G401 (cell line): ENCODE results near the gene ANKRD40CL. TPM values are rescaled to one million over a fixed set of nuclear protein-coding genes. Genes with fewer than 3 reads are reported as not detected.
"Not testable (repeated sequence)": the region's sequence is repeated elsewhere in the genome, so short reads cannot be mapped to it uniquely, and the experiment has no call there.

Experiments
- DNase-seq: peaks from one replicate; pipeline ENCODE4 v3.0.0-alpha.2; 2015; ENCODE audit warnings: low spot score
- in situ Hi-C: cut with HindIII; loops from 2 replicates; pipeline ENCODE4 v1.10.0; 2016; ENCODE audit warnings: low sequenced_read_pairs, mixed read lengths
- total RNA-seq: library from RNA; depleted of rRNA; stranded (reverse); fragments of >200 nt; shearing (Covaris generic); gene quantifications from 2 replicates; pipeline ENCODE4 v1.2.3, GENCODE V29; 2014; rRNA removed

The ANKRD40CL gene
- total RNA-seq, 1 experiment from 2014 or later, result not detected

- in situ Hi-C loops, DNase-seq: not testable (repeated sequence)
Measured at GRCh38 chr17:50724622-50725021, 42.7 kb downstream of the ANKRD40CL start.

GRCh38 chr17:50722746-50723145 is 44.6 kb downstream of the ANKRD40CL start:
- DNase-seq, result no peak
- in situ Hi-C loops, result no loop called here

GRCh38 chr17:50721194-50722010 is 45.9 kb downstream of the ANKRD40CL start:
- in situ Hi-C loops, result no loop called here

GRCh38 chr17:50719924-50720794 is 47.2 kb downstream of the ANKRD40CL start:
- peak; percentile 37 for DNase-seq
- in situ Hi-C loops, result no loop called here

More at GRCh38 chr17:50721194-50722010, 45.9 kb downstream of the ANKRD40CL start:
- DNase-seq, result peak; percentile 43

- in situ Hi-C loops, result no loop called here
- DNase-seq, result peak; percentile 90
Measured at GRCh38 chr17:50719144-50719923, 48.0 kb downstream of the ANKRD40CL start, which contains the start of gene LUC7L3. LUC7L3 (plus strand) TSS chr17:50719603; CDS start chr17:50719733, 130 bp downstream.

GRCh38 chr17:50715471-50715870 is 51.8 kb downstream of the ANKRD40CL start:
- DNase-seq, result no peak
- in situ Hi-C loops, result no loop called here

- in situ Hi-C loops, result no loop called here
- no peak for DNase-seq
Measured at GRCh38 chr17:50712641-50713040, 54.7 kb downstream of the ANKRD40CL start.

Other genes starting within 250 kb of the ANKRD40CL start
- gene EPN3, start 234.8 kb downstream of the ANKRD40CL start, total RNA-seq, result 2.3 and 2.8 TPM in 2 replicates
- 39.4 and 59.1 TPM in 2 replicates for gene SPATA20, start 220.3 kb downstream of the ANKRD40CL start, total RNA-seq
- gene CACNA1G, start 206.8 kb downstream of the ANKRD40CL start, total RNA-seq, result 5.1 and 13.0 TPM in 2 replicates
- not detected in 2 replicates for gene ABCC3, start 132.6 kb downstream of the ANKRD40CL start, total RNA-seq
- 32.1 and 49.0 TPM in 2 replicates for gene ANKRD40, start 59.6 kb downstream of the ANKRD40CL start, total RNA-seq
- gene LUC7L3, start 47.9 kb downstream of the ANKRD40CL start, total RNA-seq, result 15.0 and 26.3 TPM in 2 replicates
- gene WFIKKN2, start 68.1 kb upstream of the ANKRD40CL start, total RNA-seq, result 0.62 TPM in 1 of 2 replicates, not detected in the other
- 18.5 and 26.4 TPM in 2 replicates for gene TOB1, start 98.8 kb upstream of the ANKRD40CL start, total RNA-seq